GM23248 (cell line): ENCODE measurements around the gene CNPY3.

Source experiments
- EZH2 ChIP-seq: fragments of 200-600 bp; sonication (generic); IDR thresholded peaks from 2 replicates; pipeline ENCODE4 v1.6.1; 2018; ENCODE audit warnings: antibody characterized with exemption, mild to moderate bottlenecking; ENCODE audit not compliant: insufficient read depth, poor library complexity, severe bottlenecking
- EZH2phosphoT487 ChIP-seq: fragments of 200-600 bp; sonication (generic); IDR thresholded peaks from 2 replicates; pipeline ENCODE4 v1.6.1; 2018; ENCODE audit warnings: antibody characterized with exemption, moderate library complexity, mild to moderate bottlenecking, low read depth; ENCODE audit not compliant: insufficient read depth

DNA sequence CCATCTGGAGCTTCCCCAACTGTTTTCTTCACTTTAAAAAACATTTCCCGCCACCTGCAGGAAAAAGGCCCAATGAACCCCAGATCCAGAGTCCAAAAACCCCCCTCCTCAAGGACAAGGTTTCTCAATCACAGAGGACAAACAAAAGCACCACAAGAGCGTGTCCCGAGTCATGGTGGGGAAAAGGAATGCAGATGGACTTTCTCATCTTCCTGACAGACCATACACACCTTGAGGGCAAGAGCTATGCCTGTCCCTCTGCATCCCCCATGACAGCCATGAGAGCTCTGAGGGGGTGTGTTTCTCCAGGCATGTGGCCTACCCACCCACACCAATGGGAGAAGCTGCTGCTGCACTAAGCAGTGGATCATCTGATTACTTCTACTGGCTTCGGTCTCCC is 40.7 kb downstream of the CNPY3 start:
- TF ChIP-seq EZH2, result no peak
- TF ChIP-seq EZH2phosphoT487, result no peak
